Activated gamma-delta T cell (primary cell): ENCODE data around the gene SLK.

Experiments used
- DNase-seq: peaks from one replicate; lab custom pipeline; 2025; lab: John Stamatoyannopoulos, UW
- total RNA-seq, 2 donors: gene quantifications; one replicate each; lab custom pipeline; 2026; lab: John Stamatoyannopoulos, UW

The SLK gene
- 298 to 308 reads per million in 2 donors for total RNA-seq

DNA sequence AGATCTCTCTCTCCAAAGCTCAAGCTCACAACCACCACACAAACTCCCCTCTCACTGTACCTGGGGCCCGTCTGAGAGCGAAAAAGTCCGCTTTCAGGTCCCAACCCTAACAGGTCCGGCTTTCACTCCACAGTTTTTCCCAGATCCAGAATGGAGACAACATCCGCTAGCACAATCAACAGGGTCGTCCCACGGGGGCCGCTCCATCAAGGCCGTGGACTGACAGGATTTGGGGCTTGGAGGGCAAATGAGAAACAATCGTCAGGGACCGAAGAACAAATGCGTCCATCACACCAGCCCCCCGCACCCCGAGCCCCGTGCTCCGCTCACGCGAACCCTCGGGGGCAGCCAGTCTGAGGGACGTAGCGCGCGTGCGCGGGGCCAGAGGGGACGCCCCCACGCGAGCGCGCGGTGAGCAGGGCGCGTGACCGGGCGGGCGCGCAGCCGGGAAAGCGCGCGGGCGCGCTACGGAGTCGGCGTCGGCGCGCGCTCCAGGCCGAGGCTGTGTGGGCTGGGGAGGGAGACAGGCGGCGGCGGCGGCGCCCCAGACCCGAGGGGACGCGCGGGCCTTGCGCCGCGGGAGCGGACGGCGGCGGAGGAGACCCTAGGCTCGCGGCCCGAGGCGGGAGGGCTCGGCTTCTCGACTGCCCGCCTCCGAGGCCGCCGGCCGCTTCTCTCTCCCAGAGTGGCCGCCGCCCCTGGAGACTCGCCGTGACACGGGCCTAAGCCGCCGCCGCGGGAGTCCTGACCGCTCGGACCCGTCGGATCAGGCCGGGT, at the start of gene SLK:
SLK (plus strand) TSS at position 470 of the 777 bp plus-strand sequence. CDS start 606 bp downstream, outside the sequence.
- DNase-seq = peak; percentile 84

DNA sequence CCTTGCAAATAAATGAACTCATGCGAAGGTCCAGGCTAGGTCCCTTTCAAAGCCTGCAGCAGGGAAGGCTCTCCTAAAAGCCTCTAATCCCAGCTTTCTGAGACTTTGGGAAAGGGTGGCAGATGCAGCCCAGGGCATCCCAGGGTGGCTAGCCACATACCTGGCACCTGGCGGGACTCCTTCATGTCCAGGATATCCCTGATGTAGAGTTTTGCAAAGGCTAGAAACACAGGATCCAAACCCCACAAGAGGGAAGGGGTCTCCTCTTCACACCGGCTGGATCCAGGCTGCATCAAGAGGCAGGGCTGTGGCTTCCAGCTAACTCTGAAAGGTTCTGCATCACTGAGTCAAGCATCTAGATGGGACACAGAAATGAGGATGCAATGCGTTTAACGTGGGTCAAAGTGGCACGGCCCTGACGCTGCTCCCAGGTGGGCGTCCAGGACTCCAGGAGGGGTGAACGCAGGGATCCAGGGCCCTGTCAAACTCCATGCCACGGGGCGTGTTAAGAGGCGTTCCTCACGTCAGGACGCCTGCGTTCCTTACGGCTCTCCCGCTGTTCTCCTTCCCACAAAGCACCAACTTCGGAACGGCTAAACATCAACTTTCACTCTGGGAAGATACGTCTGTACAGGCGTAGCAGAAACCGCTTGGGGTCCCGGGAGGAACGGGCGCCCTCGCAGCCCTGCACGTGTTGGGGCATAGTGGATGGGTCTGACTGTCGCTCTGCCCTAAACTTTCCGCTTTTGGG, 49.5 kb upstream of the SLK start:
- DNase-seq = no peak

DNA sequence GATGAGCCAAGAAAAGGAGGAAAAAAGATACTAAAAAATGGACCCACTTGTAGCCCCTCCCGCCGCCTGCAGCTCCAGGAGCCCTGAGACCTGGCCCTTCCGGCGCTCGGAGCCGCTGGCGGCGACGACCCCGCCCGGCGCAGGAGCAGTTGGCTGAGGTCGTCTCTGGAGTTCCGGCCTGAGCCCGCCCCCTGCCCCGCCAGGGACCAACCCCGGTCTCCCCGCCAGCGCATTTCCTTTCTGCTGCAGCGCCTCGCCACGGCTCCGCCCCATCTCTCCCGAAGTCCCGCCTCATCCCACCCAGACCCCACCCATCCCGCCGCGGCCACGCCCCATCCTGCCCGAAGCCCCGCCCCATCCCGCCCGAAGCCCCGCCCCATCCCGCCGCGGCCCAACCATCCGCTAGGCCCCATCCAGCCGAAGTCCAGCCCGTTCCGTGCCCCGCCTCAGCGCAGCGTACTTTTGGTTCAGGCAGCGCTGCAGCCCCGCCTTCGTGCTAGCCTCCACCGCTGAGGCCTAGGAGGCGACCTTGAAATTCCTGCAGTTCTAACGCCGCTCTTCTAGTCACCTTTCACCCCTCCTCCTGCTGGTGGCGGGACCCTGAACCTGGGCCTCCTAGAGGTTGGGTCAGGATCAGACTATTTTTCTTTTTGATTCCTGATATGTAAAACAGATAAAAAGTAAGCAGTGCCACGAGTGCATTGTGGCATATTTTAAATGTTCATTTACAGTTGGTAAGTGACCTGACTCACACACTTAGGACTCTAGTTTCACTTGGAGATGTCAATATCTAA, 48.7 kb upstream of the SLK start, which contains the start of gene STN1:
STN1 (minus strand) TSS at position 132 of the 794 bp plus-strand sequence. CDS start 590 bp downstream, outside the sequence.
- peak; percentile 94 for DNase-seq

DNA sequence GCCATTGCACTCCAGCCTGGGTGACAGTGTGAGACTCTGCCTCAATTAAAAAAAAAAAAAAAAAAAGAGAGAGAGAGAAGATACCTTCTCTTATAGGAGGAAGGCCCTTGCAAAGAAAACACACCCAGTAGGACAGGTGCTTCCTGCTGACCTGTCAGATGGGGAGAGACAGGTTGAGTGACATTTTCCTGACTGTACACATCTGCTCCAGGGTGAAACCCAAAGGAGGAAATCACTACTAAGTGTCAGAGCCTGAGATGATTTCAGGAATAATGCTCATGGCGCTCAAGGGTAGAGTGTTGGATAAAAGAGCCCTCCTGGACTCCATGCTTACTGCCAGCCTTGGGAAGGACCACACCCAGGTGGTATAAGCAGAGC, 47.3 kb upstream of the SLK start:
- no peak for DNase-seq

DNA sequence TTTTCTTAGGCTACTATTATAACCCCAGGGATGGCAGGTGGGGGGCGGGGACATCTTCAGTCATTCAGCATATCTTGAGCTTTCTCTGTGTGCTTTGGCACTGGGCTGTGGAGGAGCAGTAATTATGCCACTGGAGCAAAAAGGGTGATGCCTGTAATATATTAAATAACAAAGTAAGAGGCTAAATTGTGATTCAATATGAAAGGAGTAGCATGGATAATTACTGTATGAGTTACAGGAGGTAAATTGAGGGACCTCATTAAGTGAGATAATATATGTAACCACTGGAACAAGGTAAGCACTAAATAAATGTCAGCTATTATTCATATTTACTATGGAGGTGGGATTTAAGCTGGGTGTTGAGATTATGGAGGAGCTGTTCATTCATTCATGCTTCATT, 45.7 kb upstream of the SLK start:
- no peak for DNase-seq

DNA sequence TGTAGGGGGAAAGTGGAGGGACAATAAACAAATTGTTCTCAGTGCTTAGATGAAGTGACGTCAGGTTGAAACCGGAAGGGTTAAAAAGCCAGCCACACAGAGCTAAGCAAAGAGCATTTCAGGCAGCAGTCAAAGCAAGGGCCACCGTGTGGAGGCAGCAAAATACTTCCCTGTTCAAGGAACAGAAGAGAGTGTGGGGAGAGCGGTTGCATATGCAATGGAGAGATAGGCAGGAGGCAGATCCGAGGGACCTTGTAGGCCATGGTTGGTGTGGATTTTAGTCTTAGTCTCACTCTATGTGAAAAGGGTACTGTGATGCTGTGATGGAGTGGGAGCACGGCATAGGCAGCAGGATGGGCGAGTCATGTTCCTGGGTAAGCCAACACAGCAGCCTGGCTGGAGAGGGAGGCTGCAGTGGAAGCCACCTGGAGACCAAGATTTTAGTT, 45.2 kb upstream of the SLK start:
- no peak for DNase-seq

DNA sequence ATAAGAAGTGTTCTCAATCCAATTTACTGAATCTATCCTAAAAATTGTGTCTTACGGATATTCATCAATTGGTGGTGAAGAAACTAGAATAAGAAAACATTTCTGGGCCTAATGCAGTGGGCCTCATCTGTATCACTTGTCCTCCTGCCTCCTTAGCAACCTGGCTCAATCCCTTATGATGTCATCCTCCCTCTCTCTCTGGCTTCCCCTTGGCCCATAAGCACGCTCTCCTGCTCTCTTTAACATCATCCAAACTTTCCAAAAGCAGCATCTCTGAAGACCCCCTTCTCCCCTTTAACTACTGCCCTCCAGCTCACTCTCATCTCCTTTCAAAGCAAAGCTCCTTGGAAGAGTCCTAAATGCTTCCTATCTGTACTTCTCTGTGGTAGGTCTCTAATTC, 44.3 kb upstream of the SLK start:
- DNase-seq = no peak

DNA sequence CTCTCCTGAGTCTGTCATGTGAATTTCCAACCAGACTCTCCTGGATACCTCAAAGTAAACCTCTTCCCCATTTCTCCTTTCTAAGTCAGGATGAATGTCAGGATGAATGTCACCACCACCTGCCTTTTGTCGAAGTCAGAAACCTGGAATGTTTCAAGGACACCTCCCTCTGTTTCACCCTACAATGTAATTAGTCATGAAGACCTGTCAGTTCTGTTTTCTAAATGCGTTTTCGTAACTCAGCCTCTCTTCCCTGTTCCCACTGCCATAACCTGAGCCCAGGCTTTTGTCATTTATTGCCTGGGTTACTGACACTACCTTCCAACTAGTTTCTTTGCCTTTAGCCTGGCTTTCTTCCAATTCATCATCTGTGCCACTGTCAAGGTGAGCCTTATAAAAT, 43.4 kb upstream of the SLK start:
- DNase-seq = no peak

DNA sequence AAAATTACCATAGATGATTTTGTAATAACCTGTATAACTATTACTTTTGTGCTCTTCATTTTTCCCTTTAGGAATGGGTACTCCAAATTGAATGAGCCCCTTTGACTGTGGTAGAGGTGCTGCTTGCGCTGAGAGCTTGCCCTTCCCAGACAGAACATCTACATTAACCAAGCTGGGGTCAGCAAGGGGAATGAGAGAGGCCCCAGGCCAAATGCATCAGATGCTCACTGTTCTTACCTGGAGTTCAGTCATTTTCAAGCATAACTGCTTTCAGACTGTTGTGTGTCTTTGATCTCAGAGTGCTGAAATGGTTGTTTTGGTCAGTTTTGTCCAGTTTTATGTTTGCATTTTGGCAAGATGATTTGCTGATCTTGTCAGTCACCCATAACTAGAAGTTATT, 41.3 kb upstream of the SLK start:
- no peak for DNase-seq

DNA sequence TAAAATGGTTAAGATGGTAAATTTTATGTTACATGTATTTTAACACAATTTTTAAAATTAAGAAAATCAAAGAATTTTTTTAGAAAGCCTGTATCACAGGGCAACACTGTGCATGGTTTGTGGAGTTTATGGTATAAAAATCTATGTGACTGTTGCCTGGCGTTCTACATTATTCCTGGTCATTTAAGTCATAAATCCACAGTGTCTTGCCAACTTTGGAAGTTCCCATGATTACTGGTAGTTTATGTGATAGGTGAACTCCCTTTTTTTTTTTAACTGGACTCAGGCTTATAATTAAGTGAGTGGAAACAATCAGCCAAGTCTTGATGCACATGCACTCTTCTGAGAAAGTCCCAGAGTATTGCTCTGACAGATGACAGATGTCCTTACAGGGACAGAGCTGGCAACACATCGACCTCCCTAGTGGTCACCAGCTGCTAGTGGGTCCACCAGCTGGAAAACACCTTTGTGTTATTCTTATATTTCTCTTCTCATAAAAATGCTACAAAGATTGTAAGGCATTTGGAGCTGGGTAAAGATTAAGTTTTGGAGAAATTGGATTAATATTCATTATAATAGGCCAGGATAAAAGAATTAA, 40.1 kb upstream of the SLK start:
- DNase-seq = no peak

DNA sequence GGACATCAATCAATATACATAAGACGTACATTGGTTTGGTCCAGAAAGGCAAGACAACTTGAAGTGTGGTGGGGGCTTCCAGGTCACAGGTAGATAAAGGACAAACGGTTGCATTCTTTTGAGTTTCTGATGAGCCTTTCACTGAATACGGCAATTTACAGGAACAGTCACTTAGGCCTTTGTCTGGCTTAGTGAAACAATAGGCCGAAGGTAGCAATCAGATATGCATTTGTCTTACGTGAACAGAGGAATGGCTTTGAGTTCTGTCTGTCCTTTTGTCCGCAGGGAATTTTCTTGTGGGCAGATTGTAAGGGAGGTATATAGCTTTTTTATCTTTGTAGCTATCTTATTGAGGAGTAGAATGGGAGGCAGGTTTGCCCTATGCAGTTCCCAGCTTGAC, 38.2 kb upstream of the SLK start:
- DNase-seq = no peak

DNA sequence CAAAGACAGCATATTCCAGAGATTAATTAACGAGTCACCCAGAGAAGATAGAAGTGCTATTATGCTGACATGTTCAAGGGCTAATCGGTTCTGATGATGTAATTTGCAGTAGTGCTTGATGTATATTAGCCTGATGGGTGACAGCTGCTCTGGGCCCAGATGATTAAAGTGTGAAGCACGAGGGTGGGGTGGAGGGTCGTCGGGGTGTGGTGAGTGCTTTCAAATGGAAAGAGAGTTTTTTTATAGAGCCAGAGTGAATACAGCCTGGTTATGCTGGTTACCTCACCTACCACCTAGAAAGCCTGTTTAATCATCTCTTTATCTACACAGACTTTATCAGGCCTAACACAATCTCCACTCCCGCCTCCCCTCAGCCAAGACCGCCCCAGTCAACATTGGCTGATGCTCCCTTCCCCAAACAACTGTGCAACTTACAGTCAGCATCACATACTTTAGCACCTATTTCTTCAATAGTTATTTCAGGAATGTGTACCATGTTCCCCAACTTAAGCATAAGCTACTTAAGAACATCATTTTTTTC, 37.5 kb upstream of the SLK start:
- no peak for DNase-seq

DNA sequence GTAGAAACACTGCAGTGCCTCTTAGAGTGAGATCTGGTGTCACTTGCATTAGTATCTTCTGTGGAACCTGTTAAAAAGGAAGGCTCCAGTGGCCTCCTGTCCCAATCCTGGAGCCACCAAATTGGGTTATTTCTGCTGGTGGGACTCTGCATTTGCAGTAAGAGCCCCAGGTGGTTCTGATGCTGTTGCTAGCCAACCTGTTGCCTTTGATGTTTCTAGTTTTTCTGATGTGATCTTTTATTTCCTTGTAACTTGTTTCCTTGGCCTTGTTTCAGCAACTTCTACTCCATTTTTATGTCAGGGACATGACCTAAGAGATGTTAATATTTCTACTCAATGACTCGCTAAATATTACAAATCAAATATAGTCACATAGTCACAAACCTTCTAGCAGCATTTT, 36.5 kb upstream of the SLK start:
- DNase-seq = no peak

DNA sequence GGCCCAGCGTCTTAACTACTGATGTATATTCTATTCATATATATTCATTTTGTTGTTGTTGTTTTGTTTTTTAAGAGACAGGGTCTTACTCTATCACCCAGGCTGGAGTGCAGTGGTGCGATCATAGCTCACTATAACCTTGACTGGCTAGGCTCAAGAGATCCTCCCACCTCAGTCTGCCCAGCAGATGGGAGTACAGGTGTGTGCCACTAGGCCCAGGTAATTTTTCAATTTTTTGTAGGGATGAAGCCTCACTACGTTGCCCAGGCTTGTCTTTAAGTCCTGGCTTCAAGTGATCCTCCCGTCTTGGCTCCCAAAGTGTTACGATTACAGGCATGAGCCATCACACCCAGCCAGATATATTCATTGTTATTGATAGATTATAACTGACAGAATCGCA, 36.1 kb upstream of the SLK start:
- no peak for DNase-seq

DNA sequence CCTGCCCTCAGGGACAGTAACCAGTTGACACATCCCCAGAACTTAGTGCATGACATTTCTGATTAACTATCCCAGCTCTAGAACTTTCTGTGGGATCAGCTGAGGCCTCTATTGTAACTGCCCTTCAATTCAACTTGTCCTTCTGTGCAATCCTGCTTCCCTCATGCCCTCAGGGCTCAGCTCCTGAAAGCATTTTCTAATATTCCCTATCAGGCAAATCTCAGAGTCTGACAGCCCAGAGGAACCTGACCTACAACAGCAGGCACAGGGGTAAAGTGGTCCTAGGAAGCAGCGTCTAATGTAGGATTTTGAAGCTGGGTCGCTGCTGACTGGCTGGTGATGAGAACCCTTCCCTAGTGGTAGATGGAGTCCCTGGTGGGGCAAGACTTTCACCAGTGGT, 35.3 kb upstream of the SLK start:
- DNase-seq = no peak

DNA sequence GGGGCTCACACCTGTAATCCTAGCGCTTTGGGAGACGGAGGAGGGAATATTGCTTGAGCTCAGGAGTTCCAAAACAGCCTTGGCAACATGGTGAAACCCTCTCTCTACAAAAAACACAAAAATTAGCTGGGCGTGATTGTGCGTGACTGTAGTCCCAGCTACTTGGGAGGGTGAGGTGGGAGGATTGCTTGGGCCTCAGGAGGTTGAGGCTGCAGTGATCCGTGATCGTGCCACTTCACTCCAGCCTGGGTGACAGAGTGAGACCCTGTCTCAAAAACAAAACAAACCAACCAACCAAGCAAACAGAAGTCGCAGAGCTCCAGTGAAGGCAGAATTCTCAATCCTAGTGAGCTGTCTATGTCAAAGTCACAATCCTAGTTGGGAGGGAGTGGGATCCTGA, 34.7 kb upstream of the SLK start:
- no peak for DNase-seq

DNA sequence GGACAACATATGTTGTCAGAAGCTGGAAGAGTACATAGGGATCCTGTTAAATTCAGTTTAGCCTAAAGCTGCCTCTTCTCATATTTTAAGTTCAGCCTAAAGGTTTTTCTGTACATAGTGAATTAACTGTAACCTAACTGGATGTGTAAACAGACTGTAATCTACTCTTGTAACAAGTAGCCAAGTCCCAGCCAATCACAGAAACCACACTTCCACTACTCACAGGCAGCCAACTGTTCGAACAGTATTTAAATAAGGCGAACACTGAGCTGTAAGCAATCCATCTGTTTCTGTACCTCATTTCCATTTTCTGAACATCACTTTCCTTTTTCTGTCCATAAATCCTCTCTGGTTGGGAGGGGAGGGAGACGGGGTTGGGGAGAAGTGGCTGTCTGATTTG, 34.0 kb upstream of the SLK start:
- DNase-seq = no peak

DNA sequence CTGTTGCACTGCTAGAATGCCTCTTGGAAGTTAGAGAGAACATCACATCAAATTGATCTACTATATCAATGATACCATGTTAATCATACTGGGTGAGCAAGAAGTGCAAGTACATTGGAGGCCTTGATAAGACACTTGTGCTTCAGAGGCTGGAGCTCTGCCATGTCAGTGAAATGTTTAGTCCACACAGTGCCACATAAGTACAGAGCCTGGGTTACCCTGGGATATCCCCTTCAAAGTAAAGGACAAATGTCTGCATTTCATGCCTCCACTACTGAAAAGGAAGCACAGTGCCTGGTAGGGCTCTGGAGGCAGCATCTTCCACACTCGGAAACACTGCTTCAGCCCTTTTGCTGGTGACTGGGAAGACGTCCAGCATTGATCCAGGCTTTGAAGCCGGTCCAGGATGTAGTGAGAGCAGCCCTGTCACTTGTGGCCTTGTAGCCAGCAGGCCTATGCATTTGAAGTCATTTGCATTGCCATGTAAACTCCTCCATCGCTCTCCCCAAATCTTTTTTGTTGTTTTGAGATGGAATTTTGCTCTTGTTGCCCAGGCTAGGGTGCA, 33.3 kb upstream of the SLK start:
- no peak for DNase-seq

DNA sequence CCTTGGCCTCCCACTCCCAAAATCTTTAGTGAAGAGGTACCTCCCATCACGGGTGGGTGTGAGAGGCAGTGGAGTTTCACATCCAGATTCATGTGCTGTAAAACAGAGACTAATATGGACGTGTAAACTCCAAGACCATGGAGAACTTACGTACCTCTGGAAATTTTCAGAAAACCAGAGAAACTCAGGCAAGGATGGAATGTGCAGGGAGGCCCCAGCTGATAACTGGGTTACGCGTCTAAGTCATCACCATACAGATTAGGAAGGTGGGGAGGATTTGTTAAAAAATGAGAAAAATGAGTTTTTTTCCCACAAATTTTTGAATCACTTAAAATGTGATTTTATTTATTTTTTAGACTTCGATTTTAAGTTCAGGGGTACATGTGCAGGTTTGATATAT, 32.6 kb upstream of the SLK start:
- no peak for DNase-seq

DNA sequence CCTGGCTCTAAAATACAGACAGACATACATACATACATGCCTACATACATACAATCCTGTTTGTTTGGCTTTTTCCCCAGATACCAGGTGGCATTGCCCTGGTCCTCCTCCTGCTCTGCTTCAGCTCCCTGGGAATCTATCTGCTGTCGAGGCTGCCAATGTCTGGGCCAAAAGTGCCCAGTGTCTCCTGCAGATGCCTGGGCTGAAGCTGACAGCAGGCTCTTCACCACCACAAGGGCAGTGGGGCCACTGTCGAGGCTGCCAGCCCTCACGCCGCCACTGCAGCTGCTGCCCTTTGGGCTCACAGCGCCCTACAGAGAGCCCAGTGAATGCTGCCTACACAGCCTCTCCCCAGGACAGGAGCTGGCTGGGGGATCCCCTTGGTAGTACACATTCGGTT, 30.9 kb upstream of the SLK start:
- DNase-seq = no peak

DNA sequence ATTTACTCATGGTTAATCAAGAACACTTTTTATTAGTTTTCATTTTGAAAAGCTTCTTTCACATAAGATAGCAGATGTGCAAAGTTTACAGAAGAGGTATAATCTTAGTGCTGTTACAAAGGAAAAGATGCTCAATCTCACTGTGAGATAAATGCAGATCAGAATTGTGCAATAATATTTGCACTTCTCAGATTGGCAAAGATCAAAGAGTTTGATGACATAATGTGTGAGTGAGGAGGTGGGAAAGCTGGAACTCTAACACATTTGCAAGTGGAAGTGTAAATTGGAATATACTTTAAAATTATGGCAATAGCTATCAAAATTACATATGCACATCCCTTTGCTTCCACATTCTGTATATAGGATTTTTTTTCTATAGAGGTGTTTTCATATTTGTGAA, 27.4 kb upstream of the SLK start:
- DNase-seq = no peak
